HL-60 (cell line): ENCODE data around the gene PIGZ.

Experiments used
- GABPA ChIP-seq: IDR thresholded peaks from 2 replicates; pipeline ENCODE4 v1.6.1; 2012; ENCODE audit warnings: low read depth
- POLR2AphosphoS5 ChIP-seq: IDR thresholded peaks from 2 replicates; pipeline ENCODE4 v1.6.1; 2012; ENCODE audit warnings: low read depth
- SPI1 ChIP-seq: IDR thresholded peaks from 2 replicates; pipeline ENCODE4 v1.6.1; 2012; ENCODE audit warnings: low read depth, mild to moderate bottlenecking, borderline replicate concordance
- TF ChIP-seq, protein P1 (sequence below): IDR thresholded peaks from one replicate; pipeline ENCODE4 v1.5.1; 2011; ENCODE audit warnings: low read length, control low read depth, inconsistent platforms; ENCODE audit not compliant: insufficient read depth

DNA sequence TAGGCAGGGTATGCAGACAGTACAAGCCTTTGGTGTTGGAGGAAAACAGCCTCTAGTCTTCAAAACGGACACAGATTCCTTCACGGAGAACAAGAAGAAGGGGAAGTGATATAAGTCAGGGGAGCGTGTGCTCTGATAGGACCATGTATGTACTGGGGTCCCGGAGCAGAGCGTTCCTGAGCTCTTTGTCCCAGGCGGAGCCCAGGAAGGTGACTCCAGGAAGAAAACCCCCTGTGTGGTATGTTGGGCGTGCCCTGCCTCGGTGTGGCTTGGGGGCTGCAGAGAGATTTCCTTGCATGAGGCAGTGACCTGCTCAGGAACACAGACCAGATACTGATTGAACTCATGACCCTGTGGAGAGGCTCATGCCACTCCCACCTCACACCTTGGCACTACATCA, 39.3 kb upstream of the PIGZ start:
- TF ChIP-seq, protein P1, sequence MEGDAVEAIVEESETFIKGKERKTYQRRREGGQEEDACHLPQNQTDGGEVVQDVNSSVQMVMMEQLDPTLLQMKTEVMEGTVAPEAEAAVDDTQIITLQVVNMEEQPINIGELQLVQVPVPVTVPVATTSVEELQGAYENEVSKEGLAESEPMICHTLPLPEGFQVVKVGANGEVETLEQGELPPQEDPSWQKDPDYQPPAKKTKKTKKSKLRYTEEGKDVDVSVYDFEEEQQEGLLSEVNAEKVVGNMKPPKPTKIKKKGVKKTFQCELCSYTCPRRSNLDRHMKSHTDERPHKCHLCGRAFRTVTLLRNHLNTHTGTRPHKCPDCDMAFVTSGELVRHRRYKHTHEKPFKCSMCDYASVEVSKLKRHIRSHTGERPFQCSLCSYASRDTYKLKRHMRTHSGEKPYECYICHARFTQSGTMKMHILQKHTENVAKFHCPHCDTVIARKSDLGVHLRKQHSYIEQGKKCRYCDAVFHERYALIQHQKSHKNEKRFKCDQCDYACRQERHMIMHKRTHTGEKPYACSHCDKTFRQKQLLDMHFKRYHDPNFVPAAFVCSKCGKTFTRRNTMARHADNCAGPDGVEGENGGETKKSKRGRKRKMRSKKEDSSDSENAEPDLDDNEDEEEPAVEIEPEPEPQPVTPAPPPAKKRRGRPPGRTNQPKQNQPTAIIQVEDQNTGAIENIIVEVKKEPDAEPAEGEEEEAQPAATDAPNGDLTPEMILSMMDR: no peak
- TF ChIP-seq GABPA (no peak), POLR2AphosphoS5 (no peak), SPI1 (peak; percentile 44; the same call in 1 of the 2 replicates)
